ENCODE results near the gene AK5. TPM values are rescaled to one million over a fixed set of nuclear protein-coding genes. Genes with fewer than 3 reads are reported as not detected.

The AK5 gene
- total RNA-seq, 1 experiment from 2014 or later: 3.8 TPM

DNA sequence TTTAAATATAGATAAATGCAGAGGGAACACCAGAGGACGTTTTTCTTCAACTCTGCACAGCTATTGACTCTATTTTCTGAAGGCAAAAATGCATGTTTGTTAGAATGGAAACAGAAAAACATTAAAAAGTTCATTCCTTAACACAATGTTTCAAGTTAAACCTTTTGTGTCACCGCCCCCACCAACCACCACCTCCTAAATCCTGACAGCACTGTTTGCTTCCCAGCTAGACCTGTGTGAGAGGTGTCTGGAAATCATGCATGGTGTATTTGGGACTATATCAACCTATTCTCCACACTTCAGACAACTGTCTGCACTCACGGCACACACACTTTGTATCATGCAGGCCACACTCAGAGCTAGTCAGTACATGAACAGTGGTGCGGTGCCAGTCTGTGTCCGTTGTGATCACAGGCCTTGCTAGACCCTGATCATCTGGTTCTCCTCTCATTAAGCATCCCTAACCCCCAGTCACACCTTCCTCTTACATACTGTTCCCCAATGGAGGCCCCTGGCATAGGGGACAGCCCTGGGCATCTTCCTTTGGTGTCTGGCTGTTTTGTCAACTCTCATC lies 276.9 kb downstream of the AK5 start:
- Histone ChIP-seq H3K9me2 (replicated peaks; ENCODE audit: low read length) (no peaks in the 10 kb centered on the region), H3K9me3 (ENCODE audit: low read length) (no peaks in the 10 kb centered on the region), H3K36me3 (ENCODE audit: low read depth, low read length) (peaks cover 11% of the 10 kb centered on the region; the same call in 1 of the 2 replicates), H3K27ac (ENCODE audit: low read length) (no peak overlapping the region), H2AFZ (ENCODE audit: low read length) (no peak overlapping the region), H4K20me1 (ENCODE audit: low read length) (no peaks in the 10 kb centered on the region), H3K4me2 (ENCODE audit: low read length) (no peak overlapping the region), H3K79me2 (ENCODE audit: low read length) (no peaks in the 10 kb centered on the region), H3K4me1 (ENCODE audit: insufficient read depth, low read length) (no peaks in the 10 kb centered on the region), H3K27me3 (ENCODE audit: low read length) (no peaks in the 10 kb centered on the region), H3K9ac (ENCODE audit: low read length) (no peak overlapping the region), H3F3A (ENCODE audit: low read length, unreplicated experiment) (no peaks in the 10 kb centered on the region), H3K4me3 (ENCODE audit: low read length) (no peak overlapping the region)
- POLR2A ChIA-PET (ENCODE audit: unreplicated experiment): no interaction called here
- ATAC-seq (no peak), DNase-seq (no peak)
- no peak for TF ChIP-seq EZH2phosphoT487 (IDR thresholded peaks at IDR 0.05; ENCODE audit: borderline replicate concordance, low read length)
- TF ChIP-seq, protein P1, sequence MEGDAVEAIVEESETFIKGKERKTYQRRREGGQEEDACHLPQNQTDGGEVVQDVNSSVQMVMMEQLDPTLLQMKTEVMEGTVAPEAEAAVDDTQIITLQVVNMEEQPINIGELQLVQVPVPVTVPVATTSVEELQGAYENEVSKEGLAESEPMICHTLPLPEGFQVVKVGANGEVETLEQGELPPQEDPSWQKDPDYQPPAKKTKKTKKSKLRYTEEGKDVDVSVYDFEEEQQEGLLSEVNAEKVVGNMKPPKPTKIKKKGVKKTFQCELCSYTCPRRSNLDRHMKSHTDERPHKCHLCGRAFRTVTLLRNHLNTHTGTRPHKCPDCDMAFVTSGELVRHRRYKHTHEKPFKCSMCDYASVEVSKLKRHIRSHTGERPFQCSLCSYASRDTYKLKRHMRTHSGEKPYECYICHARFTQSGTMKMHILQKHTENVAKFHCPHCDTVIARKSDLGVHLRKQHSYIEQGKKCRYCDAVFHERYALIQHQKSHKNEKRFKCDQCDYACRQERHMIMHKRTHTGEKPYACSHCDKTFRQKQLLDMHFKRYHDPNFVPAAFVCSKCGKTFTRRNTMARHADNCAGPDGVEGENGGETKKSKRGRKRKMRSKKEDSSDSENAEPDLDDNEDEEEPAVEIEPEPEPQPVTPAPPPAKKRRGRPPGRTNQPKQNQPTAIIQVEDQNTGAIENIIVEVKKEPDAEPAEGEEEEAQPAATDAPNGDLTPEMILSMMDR (conservative IDR thresholded peaks at IDR 0.05; ENCODE audit: low read depth, low read length): no peak
- no peak for TF ChIP-seq EZH2 (IDR thresholded peaks at IDR 0.05; ENCODE audit: low read length, unreplicated experiment)
- intact Hi-C loops (cut with micrococcal nuclease): no loop called here
- CTCF ChIA-PET: no interaction called here
- no TSS peak for BruUV-seq (replicated peaks)

- POLR2A ChIA-PET (ENCODE audit: unreplicated experiment): no interaction called here
- H3K36me3 ChIP-seq (ENCODE audit: low read depth, low read length): peaks cover 27% of the 10 kb centered on the region
- no peaks in the 10 kb centered on the region for H4K20me1 ChIP-seq (ENCODE audit: low read length)
- H2AFZ ChIP-seq (ENCODE audit: low read length): no peak overlapping the region
- no peaks in the 10 kb centered on the region for H3K4me1 ChIP-seq (ENCODE audit: insufficient read depth, low read length)
- DNase-seq: no peak
- ATAC-seq: no peak
- no peaks in the 10 kb centered on the region for H3K9me3 ChIP-seq (ENCODE audit: low read length)
- no peaks in the 10 kb centered on the region for H3K27me3 ChIP-seq (ENCODE audit: low read length)
- no peak overlapping the region for H3K4me3 ChIP-seq (ENCODE audit: low read length)
- no peak overlapping the region for H3K27ac ChIP-seq (ENCODE audit: low read length)
- H3K4me2 ChIP-seq (ENCODE audit: low read length): no peak overlapping the region
- no TSS peak for BruUV-seq (replicated peaks)
- no peak for TF ChIP-seq EZH2 (IDR thresholded peaks at IDR 0.05; ENCODE audit: low read length, unreplicated experiment)
- TF ChIP-seq, protein P1 (conservative IDR thresholded peaks at IDR 0.05; ENCODE audit: low read depth, low read length): no peak
- TF ChIP-seq EZH2phosphoT487 (IDR thresholded peaks at IDR 0.05; ENCODE audit: borderline replicate concordance, low read length): no peak
- no peaks in the 10 kb centered on the region for H3K9me2 ChIP-seq (replicated peaks; ENCODE audit: low read length)
- CTCF ChIA-PET: no interaction called here
- H3K9ac ChIP-seq (ENCODE audit: low read length): no peak overlapping the region
- no peaks in the 10 kb centered on the region for H3F3A ChIP-seq (ENCODE audit: low read length, unreplicated experiment)
- no peaks in the 10 kb centered on the region for H3K79me2 ChIP-seq (ENCODE audit: low read length)
- intact Hi-C loops (cut with micrococcal nuclease): no loop called here
Measured at GRCh38 chr1:77560741-77561140, 278.9 kb downstream of the AK5 start.

DNA sequence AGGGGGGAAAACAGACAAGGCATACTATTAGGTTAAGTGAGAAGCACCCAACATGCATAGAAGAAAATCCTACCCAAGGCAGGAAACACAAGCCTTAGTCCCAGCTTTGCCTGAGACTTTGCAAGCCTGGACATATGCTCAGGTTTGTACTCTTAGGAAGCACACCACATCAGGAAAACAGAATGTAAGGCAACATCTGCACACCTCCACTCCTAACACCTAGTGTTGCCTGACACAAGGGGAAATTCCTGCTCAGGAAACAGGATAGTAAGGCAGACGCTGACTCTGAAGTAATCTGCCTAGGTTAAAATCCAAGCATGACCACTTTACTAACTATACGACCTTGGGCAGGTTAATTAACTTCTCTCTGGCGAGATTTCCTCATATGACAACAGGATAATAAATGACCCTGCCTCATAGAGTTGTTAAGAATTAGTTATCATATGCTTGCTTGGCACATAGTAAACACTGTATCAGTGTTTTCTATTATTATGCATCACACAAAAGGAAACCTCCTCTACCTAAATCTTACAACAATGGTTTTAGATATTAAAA lies 280.9 kb downstream of the AK5 start:
- Histone ChIP-seq H4K20me1 (ENCODE audit: low read length) (no peaks in the 10 kb centered on the region), H3K27me3 (ENCODE audit: low read length) (no peaks in the 10 kb centered on the region), H3K9ac (ENCODE audit: low read length) (no peak overlapping the region), H2AFZ (ENCODE audit: low read length) (no peak overlapping the region), H3K9me3 (ENCODE audit: low read length) (no peaks in the 10 kb centered on the region), H3K9me2 (replicated peaks; ENCODE audit: low read length) (no peaks in the 10 kb centered on the region), H3K27ac (ENCODE audit: low read length) (no peak overlapping the region), H3K4me3 (ENCODE audit: low read length) (no peak overlapping the region), H3K36me3 (ENCODE audit: low read depth, low read length) (peaks cover 43% of the 10 kb centered on the region), H3F3A (ENCODE audit: low read length, unreplicated experiment) (no peaks in the 10 kb centered on the region), H3K4me2 (ENCODE audit: low read length) (no peak overlapping the region), H3K79me2 (ENCODE audit: low read length) (no peaks in the 10 kb centered on the region), H3K4me1 (ENCODE audit: insufficient read depth, low read length) (no peaks in the 10 kb centered on the region)
- POLR2A ChIA-PET (ENCODE audit: unreplicated experiment): no interaction called here
- TF ChIP-seq EZH2phosphoT487 (IDR thresholded peaks at IDR 0.05; ENCODE audit: borderline replicate concordance, low read length): no peak
- TF ChIP-seq EZH2 (IDR thresholded peaks at IDR 0.05; ENCODE audit: low read length, unreplicated experiment): no peak
- TF ChIP-seq, protein P1 (conservative IDR thresholded peaks at IDR 0.05; ENCODE audit: low read depth, low read length): no peak
- CTCF ChIA-PET: no interaction called here
- ATAC-seq: no peak
- no peak for DNase-seq
- BruUV-seq (replicated peaks): no TSS peak
- intact Hi-C loops (cut with micrococcal nuclease): no loop called here
